MG63 (cell line): ENCODE data around the gene ADAR. TPM values are rescaled to one million over a fixed set of nuclear protein-coding genes. Genes with fewer than 3 reads are reported as not detected.

Experiments
- DNase-seq: peaks from one replicate; pipeline ENCODE4 v3.0.0-alpha.2; 2020
- H3K27me3 ChIP-seq: fragments of 250-450 bp; sonication (Bioruptor Pico); 2 replicates; pipeline ENCODE4 v1.5.1; 2020; ENCODE audit warnings: mild to moderate bottlenecking, moderate library complexity
- H3K36me3 ChIP-seq: fragments of 250-450 bp; sonication (Bioruptor Pico); 2 replicates; pipeline ENCODE4 v1.5.1; 2020; ENCODE audit warnings: mild to moderate bottlenecking, moderate library complexity
- H3K4me3 ChIP-seq: fragments of 250-450 bp; sonication (Bioruptor Pico); 2 replicates; pipeline ENCODE4 v1.5.1; 2020; ENCODE audit warnings: mild to moderate bottlenecking, moderate library complexity
- H3K9me3 ChIP-seq: fragments of 250-450 bp; sonication (Bioruptor Pico); 2 replicates; pipeline ENCODE4 v1.5.1; 2020; ENCODE audit warnings: mild to moderate bottlenecking, moderate library complexity
- total RNA-seq: library from RNA; depleted of rRNA; stranded (reverse); fragments of >200 nt; shearing (Covaris generic); gene quantifications from 2 replicates; pipeline ENCODE4 v1.2.3, GENCODE V29; 2014; ENCODE audit warnings: low replicate concordance

The ADAR gene
- total RNA-seq, 1 experiment from 2014 or later, result 63.6 TPM

DNA sequence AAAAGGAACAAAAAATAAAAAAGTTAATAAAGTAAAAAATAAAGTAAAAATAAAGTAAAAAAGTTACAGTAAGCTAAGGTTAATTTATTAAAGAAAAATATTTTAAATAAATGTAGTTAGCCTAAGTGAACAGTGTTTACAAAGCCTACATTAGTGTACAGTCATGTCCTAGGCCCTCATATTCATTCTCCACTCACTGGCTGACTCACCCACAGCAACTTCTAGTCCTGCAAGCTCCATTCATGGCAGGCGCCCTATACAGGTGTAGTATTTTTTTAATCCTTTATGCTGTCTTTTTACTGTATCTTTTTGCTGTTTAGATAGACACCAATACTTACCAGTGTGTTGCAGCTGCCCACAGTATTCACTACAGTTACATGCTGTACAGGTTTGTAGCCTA lies 12.4 kb downstream of the ADAR start:
- peaks cover 96% of the 10 kb centered on the region for H3K36me3 ChIP-seq
- DNase-seq, result peak; percentile 18

DNA sequence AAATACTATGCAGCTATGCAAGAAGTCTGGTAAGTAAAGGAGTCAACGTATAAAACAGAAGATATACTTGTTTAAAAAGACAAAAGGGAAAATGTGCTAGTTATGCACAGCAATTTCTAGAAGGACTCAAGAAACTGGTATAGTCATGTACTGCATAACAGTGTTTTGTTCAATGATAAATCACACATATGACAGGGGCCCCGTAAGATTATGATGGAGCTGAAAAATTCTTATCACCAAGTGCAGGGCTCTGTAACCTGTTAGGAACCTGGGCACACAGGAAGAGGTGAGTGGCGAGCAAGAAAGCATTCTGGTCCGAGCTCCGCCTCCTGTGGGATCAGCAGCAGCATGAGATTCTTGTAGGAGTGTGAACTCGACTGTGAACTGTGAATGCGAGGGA lies 13.2 kb downstream of the ADAR start:
- H3K36me3 ChIP-seq, result peaks cover 96% of the 10 kb centered on the region
- no peaks in the 10 kb centered on the region for H3K27me3 ChIP-seq
- no peak overlapping the region for H3K4me3 ChIP-seq
- no peaks in the 10 kb centered on the region for H3K9me3 ChIP-seq
- DNase-seq, result no peak

More for the DNA sequence above, 12.4 kb downstream of the ADAR start:
- Histone ChIP-seq H3K27me3 (no peaks in the 10 kb centered on the region), H3K4me3 (no peak overlapping the region), H3K9me3 (no peaks in the 10 kb centered on the region)

- Histone ChIP-seq H3K36me3 (peaks cover 96% of the 10 kb centered on the region), H3K27me3 (no peaks in the 10 kb centered on the region), H3K9me3 (no peaks in the 10 kb centered on the region), H3K4me3 (no peak overlapping the region)
- DNase-seq, result no peak
Observed at GRCh38 chr1:154593390-154593789, 14.6 kb downstream of the ADAR start.

DNA sequence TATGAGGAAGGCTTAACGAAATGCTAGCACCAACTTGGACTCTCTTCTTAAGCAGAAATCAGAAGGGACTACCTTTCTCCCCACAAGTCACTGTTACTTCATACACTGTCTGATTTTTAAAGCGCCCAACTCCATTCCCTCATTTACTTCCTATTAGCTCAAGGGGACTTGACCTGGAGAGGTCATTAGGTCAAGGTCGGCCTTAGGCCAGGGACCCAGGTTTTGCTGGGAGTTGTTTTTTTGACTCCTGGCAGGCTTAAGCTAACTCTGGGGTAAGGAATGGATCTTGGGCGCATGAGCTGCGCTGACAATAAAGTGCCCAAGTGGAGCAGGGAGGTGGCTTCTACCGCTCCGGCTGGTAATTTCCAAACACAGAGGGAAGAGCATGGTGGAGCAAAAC lies 16.8 kb downstream of the ADAR start:
- no peak overlapping the region for H3K4me3 ChIP-seq
- H3K36me3 ChIP-seq, result peaks cover 96% of the 10 kb centered on the region
- H3K27me3 ChIP-seq, result no peaks in the 10 kb centered on the region
- H3K9me3 ChIP-seq, result no peaks in the 10 kb centered on the region
- DNase-seq, result no peak

DNA sequence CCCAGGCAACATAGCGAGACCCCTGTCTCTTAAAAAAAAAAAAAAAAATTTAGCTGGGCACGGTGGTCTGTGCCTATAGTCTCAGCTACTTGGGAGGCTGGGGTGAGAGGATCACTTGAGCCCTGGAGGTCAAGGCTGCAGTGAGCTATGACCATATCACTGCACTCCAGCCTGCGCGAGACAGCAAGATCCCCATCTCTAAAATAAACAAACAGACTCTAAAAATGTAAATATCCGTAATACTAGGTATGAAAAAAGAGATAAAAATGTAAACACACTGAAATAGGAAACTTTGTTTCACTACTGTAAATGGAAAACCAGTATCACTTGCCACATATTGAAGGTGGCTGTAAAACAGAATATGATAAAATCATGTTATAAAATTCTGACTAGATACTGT lies 17.2 kb downstream of the ADAR start:
- Histone ChIP-seq H3K27me3 (no peaks in the 10 kb centered on the region), H3K4me3 (no peak overlapping the region), H3K36me3 (peaks cover 96% of the 10 kb centered on the region), H3K9me3 (no peaks in the 10 kb centered on the region)
- no peak for DNase-seq

- H3K36me3 ChIP-seq, result peaks cover 97% of the 10 kb centered on the region
- no peaks in the 10 kb centered on the region for H3K27me3 ChIP-seq
- DNase-seq, result no peak
- H3K9me3 ChIP-seq, result no peaks in the 10 kb centered on the region
- no peak overlapping the region for H3K4me3 ChIP-seq
Observed at GRCh38 chr1:154589780-154590179, 18.2 kb downstream of the ADAR start.

GRCh38 chr1:154586641-154587040 lies 21.3 kb downstream of the ADAR start:
- Histone ChIP-seq H3K27me3 (no peaks in the 10 kb centered on the region), H3K9me3 (no peaks in the 10 kb centered on the region), H3K36me3 (peaks cover 96% of the 10 kb centered on the region), H3K4me3 (no peak overlapping the region)
- DNase-seq, result no peak

DNA sequence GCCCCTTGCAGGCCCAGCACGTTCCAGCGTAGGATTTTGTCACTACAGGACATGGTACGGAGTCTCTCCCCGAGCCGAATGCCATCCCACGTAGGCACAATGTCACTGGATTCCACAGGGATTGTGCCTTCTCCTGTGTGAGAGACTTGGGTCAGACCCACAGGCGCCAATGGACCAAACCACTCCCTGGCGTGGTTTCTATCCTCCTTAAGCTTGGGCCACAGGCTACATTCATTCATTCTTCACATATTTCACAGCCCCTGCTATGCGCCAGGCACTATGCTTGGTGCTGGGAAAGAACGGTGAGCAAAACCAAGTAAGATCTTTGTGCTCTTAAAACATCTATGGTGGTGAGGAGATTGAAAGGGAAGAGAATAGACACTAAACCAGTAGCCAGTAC lies 21.8 kb downstream of the ADAR start:
- Histone ChIP-seq H3K4me3 (no peak overlapping the region), H3K9me3 (no peaks in the 10 kb centered on the region), H3K36me3 (peaks cover 96% of the 10 kb centered on the region), H3K27me3 (no peaks in the 10 kb centered on the region)
- DNase-seq, result no peak

GRCh38 chr1:154584267-154584994 lies 23.6 kb downstream of the ADAR start:
- no peaks in the 10 kb centered on the region for H3K27me3 ChIP-seq
- peaks cover 95% of the 10 kb centered on the region for H3K36me3 ChIP-seq
- DNase-seq, result no peak
- no peak overlapping the region for H3K4me3 ChIP-seq
- no peaks in the 10 kb centered on the region for H3K9me3 ChIP-seq

DNA sequence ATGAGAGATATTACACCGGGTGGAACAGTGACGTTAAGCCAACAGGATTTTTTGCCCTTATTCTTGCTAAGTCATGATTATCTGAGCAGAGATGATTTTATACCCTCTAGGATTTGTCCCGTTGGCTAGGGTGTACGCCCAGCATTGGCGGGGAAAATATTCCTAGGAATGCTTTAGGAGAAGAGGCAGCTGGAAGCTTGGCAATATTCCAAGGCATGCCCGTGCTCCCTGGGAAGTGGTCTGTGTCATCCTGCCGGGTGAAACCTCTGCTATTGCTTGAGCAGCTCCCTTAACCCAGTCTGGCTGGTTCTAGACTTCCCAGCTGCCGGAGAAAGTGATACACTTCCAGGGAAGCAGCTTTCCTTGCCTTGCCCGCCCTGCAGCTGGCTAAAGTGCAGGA lies 24.2 kb downstream of the ADAR start:
- DNase-seq, result peak; percentile 18
- H3K36me3 ChIP-seq, result peaks cover 95% of the 10 kb centered on the region
- no peaks in the 10 kb centered on the region for H3K27me3 ChIP-seq
- no peaks in the 10 kb centered on the region for H3K9me3 ChIP-seq
- H3K4me3 ChIP-seq, result no peak overlapping the region

DNA sequence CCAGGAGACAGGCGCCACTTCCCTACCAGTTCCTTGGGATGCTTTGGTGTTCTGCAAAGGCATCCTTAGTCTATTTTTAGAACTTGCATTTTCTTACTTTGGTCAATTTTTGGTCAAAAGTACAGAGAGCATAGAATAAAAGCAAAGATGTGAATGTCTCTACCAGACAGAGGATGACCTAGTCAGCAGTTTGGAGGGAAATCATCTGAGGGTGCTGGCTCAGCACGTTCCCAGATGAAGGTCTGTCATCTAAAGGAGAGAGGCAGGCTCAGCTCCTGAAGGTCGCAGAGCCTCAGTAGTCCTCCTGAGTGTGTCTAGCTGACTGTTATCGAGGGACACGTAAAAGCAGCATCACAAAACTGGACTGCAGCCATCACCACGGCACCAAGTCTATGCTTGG lies 25.1 kb downstream of the ADAR start:
- Histone ChIP-seq H3K4me3 (no peak overlapping the region), H3K27me3 (no peaks in the 10 kb centered on the region), H3K9me3 (no peaks in the 10 kb centered on the region), H3K36me3 (peaks cover 93% of the 10 kb centered on the region)
- DNase-seq, result no peak

- H3K36me3 ChIP-seq, result peaks cover 82% of the 10 kb centered on the region
- H3K27me3 ChIP-seq, result no peaks in the 10 kb centered on the region
- H3K4me3 ChIP-seq, result no peak overlapping the region
- no peaks in the 10 kb centered on the region for H3K9me3 ChIP-seq
- no peak for DNase-seq
Observed at GRCh38 chr1:154581766-154582165, 26.2 kb downstream of the ADAR start.

- Histone ChIP-seq H3K27me3 (no peaks in the 10 kb centered on the region), H3K36me3 (peaks cover 58% of the 10 kb centered on the region), H3K9me3 (no peaks in the 10 kb centered on the region), H3K4me3 (no peak overlapping the region)
- no peak for DNase-seq
Observed at GRCh38 chr1:154579374-154579773, 28.6 kb downstream of the ADAR start.

GRCh38 chr1:154578058-154578418 lies 29.9 kb downstream of the ADAR start:
- no peaks in the 10 kb centered on the region for H3K9me3 ChIP-seq
- DNase-seq, result no peak
- no peak overlapping the region for H3K4me3 ChIP-seq
- no peaks in the 10 kb centered on the region; the same call in 1 of the 2 replicates for H3K27me3 ChIP-seq
- H3K36me3 ChIP-seq, result peaks cover 44% of the 10 kb centered on the region

GRCh38 chr1:154577346-154578057 lies 30.5 kb downstream of the ADAR start:
- H3K27me3 ChIP-seq, result no peaks in the 10 kb centered on the region; the same call in 1 of the 2 replicates
- H3K4me3 ChIP-seq, result no peak overlapping the region
- no peaks in the 10 kb centered on the region for H3K9me3 ChIP-seq
- H3K36me3 ChIP-seq, result peaks cover 40% of the 10 kb centered on the region
- no peak for DNase-seq

- DNase-seq, result no peak
- Histone ChIP-seq H3K9me3 (no peaks in the 10 kb centered on the region), H3K27me3 (no peaks in the 10 kb centered on the region; the same call in 1 of the 2 replicates), H3K4me3 (no peak overlapping the region), H3K36me3 (peaks cover 28% of the 10 kb centered on the region)
Observed at GRCh38 chr1:154575951-154576566, 31.9 kb downstream of the ADAR start.

- H3K27me3 ChIP-seq, result no peaks in the 10 kb centered on the region; the same call in 1 of the 2 replicates
- H3K36me3 ChIP-seq, result peaks cover 23% of the 10 kb centered on the region
- no peak overlapping the region for H3K4me3 ChIP-seq
- no peak for DNase-seq
- no peaks in the 10 kb centered on the region for H3K9me3 ChIP-seq
Observed at GRCh38 chr1:154575147-154575927, 32.6 kb downstream of the ADAR start.
